Peyer's patch (tissue), 4 donors: ENCODE data around the gene TES.

Source experiments
- POLR2A ChIP-seq, 2 donors: fragments of 450-650 bp; IDR thresholded peaks; one replicate each; pipeline ENCODE4 v1.5.1; 2017; ENCODE audit warnings: antibody characterized with exemption in 2 of 2, mild to moderate bottlenecking in 2 of 2, moderate library complexity in 2 of 2
- TF ChIP-seq, protein P1 (sequence below), 6 experiments: fragments of 450-650 bp in 4 of 6; fragments of 200-600 bp in 2 of 6; sonication (generic) in 1 of 6; IDR thresholded peaks; one replicate each; pipeline ENCODE4 v1.5.1; 2017 to 2019; ENCODE audit warnings: antibody characterized with exemption in 6 of 6, mild to moderate bottlenecking in 3 of 6, moderate library complexity in 1 of 6

DNA sequence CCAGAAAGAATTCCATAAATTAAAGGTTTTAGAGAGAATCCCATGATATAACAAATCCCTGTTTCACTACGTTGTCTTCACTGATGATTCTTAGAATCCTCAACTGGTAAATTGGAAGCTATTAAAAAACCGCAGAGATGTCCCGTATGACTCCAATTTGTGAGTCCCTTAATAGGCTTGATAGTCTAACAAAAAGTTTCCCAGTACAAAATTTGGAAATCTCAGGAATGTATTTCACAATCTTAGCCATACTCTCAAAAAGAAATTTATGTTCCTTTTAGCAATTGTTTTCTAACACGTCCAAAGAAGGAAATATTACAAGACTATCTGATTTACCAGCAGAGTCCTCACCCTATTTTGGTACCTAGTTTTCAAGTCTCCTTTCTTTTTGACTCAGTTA lies 2.5 kb downstream of the TES start:
- TF ChIP-seq, protein P1, sequence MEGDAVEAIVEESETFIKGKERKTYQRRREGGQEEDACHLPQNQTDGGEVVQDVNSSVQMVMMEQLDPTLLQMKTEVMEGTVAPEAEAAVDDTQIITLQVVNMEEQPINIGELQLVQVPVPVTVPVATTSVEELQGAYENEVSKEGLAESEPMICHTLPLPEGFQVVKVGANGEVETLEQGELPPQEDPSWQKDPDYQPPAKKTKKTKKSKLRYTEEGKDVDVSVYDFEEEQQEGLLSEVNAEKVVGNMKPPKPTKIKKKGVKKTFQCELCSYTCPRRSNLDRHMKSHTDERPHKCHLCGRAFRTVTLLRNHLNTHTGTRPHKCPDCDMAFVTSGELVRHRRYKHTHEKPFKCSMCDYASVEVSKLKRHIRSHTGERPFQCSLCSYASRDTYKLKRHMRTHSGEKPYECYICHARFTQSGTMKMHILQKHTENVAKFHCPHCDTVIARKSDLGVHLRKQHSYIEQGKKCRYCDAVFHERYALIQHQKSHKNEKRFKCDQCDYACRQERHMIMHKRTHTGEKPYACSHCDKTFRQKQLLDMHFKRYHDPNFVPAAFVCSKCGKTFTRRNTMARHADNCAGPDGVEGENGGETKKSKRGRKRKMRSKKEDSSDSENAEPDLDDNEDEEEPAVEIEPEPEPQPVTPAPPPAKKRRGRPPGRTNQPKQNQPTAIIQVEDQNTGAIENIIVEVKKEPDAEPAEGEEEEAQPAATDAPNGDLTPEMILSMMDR (IDR thresholded peaks at IDR 0.05), result no peak
- TF ChIP-seq POLR2A (IDR thresholded peaks at IDR 0.05), result no peak
